ENCODE measurements around the gene CREB3L2. TPM values are rescaled to one million over a fixed set of nuclear protein-coding genes. Genes with fewer than 3 reads are reported as not detected.

Gene CREB3L2
- total RNA-seq, 2 experiments from 2014 or later, result 22.7 to 79.0 TPM

DNA sequence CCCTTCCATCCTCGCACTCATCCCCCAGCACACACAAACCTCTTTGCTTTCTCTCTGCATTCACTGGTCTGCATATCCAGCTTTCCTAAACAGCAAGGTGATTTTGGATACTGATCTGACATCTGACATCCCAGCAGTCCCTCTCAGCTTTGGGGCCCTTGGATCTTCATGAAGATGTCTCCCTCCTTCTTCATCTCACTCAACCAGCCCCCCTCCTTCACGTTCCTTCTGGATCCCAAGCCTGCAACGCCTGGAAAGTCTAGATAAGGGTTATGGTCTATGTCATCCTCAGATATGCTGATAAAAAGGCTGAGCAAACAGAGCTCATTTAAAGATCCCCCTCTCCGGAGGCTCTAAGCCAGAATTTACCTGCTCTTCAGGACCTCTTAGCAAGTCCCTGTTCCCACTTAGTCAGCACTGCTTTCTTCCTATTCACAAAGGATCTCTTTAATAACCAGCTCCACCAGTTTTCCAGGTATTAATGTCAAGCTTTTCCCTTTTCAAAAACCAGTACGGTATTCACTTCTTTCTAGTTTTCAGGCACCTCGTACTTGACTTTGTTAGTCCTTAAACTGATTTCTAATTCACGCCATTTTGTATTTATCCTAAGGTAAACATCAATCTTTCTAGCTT, 38.9 kb downstream of the CREB3L2 start:
- H2AFZ ChIP-seq (ENCODE audit: low read length), result no peak overlapping the region
- intact Hi-C loops (cut with micrococcal nuclease; ENCODE audit: unreplicated experiment), result no loop called here
- peaks cover 16% of the 10 kb centered on the region for H3K4me1 ChIP-seq (ENCODE audit: insufficient read depth, low read length, poor library complexity, severe bottlenecking)
- H3K79me2 ChIP-seq (ENCODE audit: insufficient read depth, low read depth, low read length), result peaks cover 8% of the 10 kb centered on the region; the same call in 1 of the 2 replicates
- ChIA-PET POLR2A (interaction anchor here (0.7 to 2.5 kb wide), 2 partner anchors 11 to 57 kb away, joined by 3 to 7 read pairs; no protein-coding TSS in a partner anchor), CTCF (ENCODE audit: unreplicated experiment) (no interaction called here)
- peaks cover 8% of the 10 kb centered on the region for H3K36me3 ChIP-seq (ENCODE audit: insufficient read depth, low read length)
- no TSS peak for BruUV-seq (replicated peaks)
- TF ChIP-seq CTCF (conservative IDR thresholded peaks at IDR 0.05; ENCODE audit: low read length), result no peak
- no peak for TF ChIP-seq EZH2phosphoT487 (IDR thresholded peaks at IDR 0.05; ENCODE audit: borderline replicate concordance, low read depth, low read length)
- no peaks in the 10 kb centered on the region for H3K9me2 ChIP-seq (ENCODE audit: insufficient read depth, low read length)
- no peaks in the 10 kb centered on the region for H3K9me3 ChIP-seq (ENCODE audit: low read length)
- H3K4me3 ChIP-seq (ENCODE audit: low read depth, low read length, poor library complexity, severe bottlenecking), result no peak overlapping the region
- no peak overlapping the region for H3K4me2 ChIP-seq (ENCODE audit: low read length)
- DNase-seq (ENCODE audit: low spot score), result no peak
- H4K20me1 ChIP-seq (ENCODE audit: insufficient read depth, low read length), result no peaks in the 10 kb centered on the region
- no peak overlapping the region for H3K27ac ChIP-seq (ENCODE audit: low read depth, low read length, poor library complexity, severe bottlenecking)

DNA sequence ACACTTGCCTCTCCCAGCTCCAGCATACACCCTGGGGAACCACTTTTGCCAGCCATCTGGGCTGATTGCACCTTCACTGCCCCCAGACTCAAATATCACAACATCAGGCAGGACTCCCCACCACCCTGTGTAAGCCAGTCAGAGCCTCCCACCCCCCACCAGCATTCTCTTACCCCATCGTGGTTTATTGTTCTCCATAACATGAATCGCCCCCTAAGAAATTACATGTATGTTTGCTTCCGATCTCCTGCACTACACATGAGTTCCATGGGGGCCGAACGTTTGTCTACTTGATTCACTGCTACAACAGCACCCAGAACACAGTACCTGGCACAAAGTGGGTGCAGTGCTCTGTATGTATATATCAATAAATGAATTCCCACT, 39.4 kb downstream of the CREB3L2 start:
- intact Hi-C loops (cut with micrococcal nuclease; ENCODE audit: unreplicated experiment), result no loop called here
- H3K79me2 ChIP-seq (ENCODE audit: insufficient read depth, low read depth, low read length), result peaks cover 8% of the 10 kb centered on the region; the same call in 1 of the 2 replicates

More for the DNA sequence above, 39.4 kb downstream of the CREB3L2 start:
- Histone ChIP-seq H3K27ac (ENCODE audit: low read depth, low read length, poor library complexity, severe bottlenecking) (no peak overlapping the region), H3K9me3 (ENCODE audit: low read length) (no peaks in the 10 kb centered on the region), H3K4me3 (ENCODE audit: low read depth, low read length, poor library complexity, severe bottlenecking) (no peak overlapping the region), H3K4me1 (ENCODE audit: insufficient read depth, low read length, poor library complexity, severe bottlenecking) (peaks cover 16% of the 10 kb centered on the region), H3K9me2 (ENCODE audit: insufficient read depth, low read length) (no peaks in the 10 kb centered on the region), H3K4me2 (ENCODE audit: low read length) (no peak overlapping the region), H2AFZ (ENCODE audit: low read length) (no peak overlapping the region), H4K20me1 (ENCODE audit: insufficient read depth, low read length) (no peaks in the 10 kb centered on the region), H3K36me3 (ENCODE audit: insufficient read depth, low read length) (peaks cover 13% of the 10 kb centered on the region)
- DNase-seq (ENCODE audit: low spot score), result no peak
- TF ChIP-seq EZH2phosphoT487 (IDR thresholded peaks at IDR 0.05; ENCODE audit: borderline replicate concordance, low read depth, low read length) (no peak), CTCF (conservative IDR thresholded peaks at IDR 0.05; ENCODE audit: low read length) (no peak)
- ChIA-PET CTCF (ENCODE audit: unreplicated experiment) (interaction anchor here (0.6 kb wide), 1 partner anchor 25 kb away, joined by 4 read pairs; no protein-coding TSS in a partner anchor), POLR2A (interaction anchor here (0.7 to 2.5 kb wide), 3 partner anchors 12 to 130 kb away, joined by 3 to 7 read pairs (median 3); no protein-coding TSS in a partner anchor)
- no TSS peak for BruUV-seq (replicated peaks)

All from OCI-LY7 (cell line).